Smooth muscle cell (in vitro differentiated cells): ENCODE measurements around the gene MDH2. TPM values are rescaled to one million over a fixed set of nuclear protein-coding genes. Genes with fewer than 3 reads are reported as not detected.
"Not testable (repeated sequence)": the region's sequence is repeated elsewhere in the genome, so short reads cannot be mapped to it uniquely, and the experiment has no call there.

ENCODE experiments used
- DNase-seq: peaks from one replicate; lab custom pipeline; 2025; ENCODE audit not compliant: unreplicated experiment; lab: John Stamatoyannopoulos, UW
- H2AFZ ChIP-seq: fragments of 200-600 bp; sonication (generic); 2 replicates; pipeline ENCODE4 v1.6.0; 2016; ENCODE audit warnings: antibody characterized with exemption, low read depth, mild to moderate bottlenecking
- H3F3A ChIP-seq: fragments of 200-600 bp; sonication (generic); 2 replicates; pipeline ENCODE4 v1.6.0; 2017; ENCODE audit warnings: antibody characterized with exemption, low read depth
- H3K27ac ChIP-seq: fragments of 200-600 bp; sonication (generic); 2 replicates; pipeline ENCODE4 v1.5.1; 2016; ENCODE audit warnings: low read depth, mild to moderate bottlenecking
- H3K27me3 ChIP-seq: fragments of 200-600 bp; sonication (generic); 2 replicates; pipeline ENCODE4 v1.6.1; 2016; ENCODE audit warnings: low read depth, mild to moderate bottlenecking
- H3K36me3 ChIP-seq: fragments of 200-600 bp; sonication (generic); 2 replicates; pipeline ENCODE4 v1.5.1; 2016; ENCODE audit warnings: low read depth
- H3K4me1 ChIP-seq: fragments of 200-600 bp; sonication (generic); 2 replicates; pipeline ENCODE4 v1.5.1; 2016; ENCODE audit warnings: low read depth
- H3K4me2 ChIP-seq: fragments of 200-600 bp; sonication (generic); 2 replicates; pipeline ENCODE4 v1.6.0; 2016; ENCODE audit warnings: mild to moderate bottlenecking
- H3K4me3 ChIP-seq: fragments of 200-600 bp; sonication (generic); 2 replicates; pipeline ENCODE4 v1.5.1; 2016; ENCODE audit warnings: mild to moderate bottlenecking
- H3K79me2 ChIP-seq: fragments of 200-600 bp; sonication (generic); 2 replicates; pipeline ENCODE4 v1.6.0; 2016; ENCODE audit warnings: low read depth, mild to moderate bottlenecking
- H3K9ac ChIP-seq: fragments of 200-600 bp; sonication (generic); 2 replicates; pipeline ENCODE4 v1.6.0; 2016; ENCODE audit warnings: low read depth
- H3K9me3 ChIP-seq: fragments of 200-600 bp; sonication (generic); replicated peaks from 2 replicates; pipeline ENCODE4 v1.5.1; 2016; ENCODE audit warnings: low read depth
- H4K20me1 ChIP-seq: fragments of 200-600 bp; sonication (generic); 2 replicates; pipeline ENCODE4 v1.6.0; 2016; ENCODE audit warnings: low read depth
- CTCF ChIP-seq: fragments of 200-600 bp; sonication (generic); IDR thresholded peaks from 2 replicates; pipeline ENCODE4 v1.5.1; 2017; ENCODE audit warnings: borderline replicate concordance, mild to moderate bottlenecking, antibody characterized with exemption; ENCODE audit not compliant: insufficient read depth, poor library complexity, severe bottlenecking
- WGBS: methylation state at CpG from one replicate; pipeline ENCODE4 v1.1.7; 2016; ENCODE audit warnings: low lambda C conversion rate; 5-methylcytosine and 5-hydroxymethylcytosine counted together
- polyA plus RNA-seq: library from polyadenylated mRNA; unstranded; fragments of >200 nt; fragmentation: Nextera tagmentation; extraction: Ambion mirVana; gene quantifications from 2 replicates; pipeline ENCODE4 v1.2.1, GENCODE V29; 2016
- small RNA-seq: library from RNA; depleted of rRNA; stranded (forward); fragments of <200 nt; gene quantifications from one replicate; pipeline ENCODE3, GENCODE V24; 2014
- total RNA-seq: library from RNA; depleted of rRNA; stranded (reverse); fragments of >200 nt; gene quantifications from 2 replicates; pipeline ENCODE4 v1.2.3, GENCODE V29; 2014

MDH2 gene
- total and polyA plus RNA-seq, 2 experiments from 2014 or later, result 57.0 to 216 TPM

- 79% methylated on average over 5 of the region's 5 CpGs for WGBS
- no peak for TF ChIP-seq CTCF
Observed at GRCh38 chr7:76106893-76107292, 59.0 kb downstream of the MDH2 start.

DNA sequence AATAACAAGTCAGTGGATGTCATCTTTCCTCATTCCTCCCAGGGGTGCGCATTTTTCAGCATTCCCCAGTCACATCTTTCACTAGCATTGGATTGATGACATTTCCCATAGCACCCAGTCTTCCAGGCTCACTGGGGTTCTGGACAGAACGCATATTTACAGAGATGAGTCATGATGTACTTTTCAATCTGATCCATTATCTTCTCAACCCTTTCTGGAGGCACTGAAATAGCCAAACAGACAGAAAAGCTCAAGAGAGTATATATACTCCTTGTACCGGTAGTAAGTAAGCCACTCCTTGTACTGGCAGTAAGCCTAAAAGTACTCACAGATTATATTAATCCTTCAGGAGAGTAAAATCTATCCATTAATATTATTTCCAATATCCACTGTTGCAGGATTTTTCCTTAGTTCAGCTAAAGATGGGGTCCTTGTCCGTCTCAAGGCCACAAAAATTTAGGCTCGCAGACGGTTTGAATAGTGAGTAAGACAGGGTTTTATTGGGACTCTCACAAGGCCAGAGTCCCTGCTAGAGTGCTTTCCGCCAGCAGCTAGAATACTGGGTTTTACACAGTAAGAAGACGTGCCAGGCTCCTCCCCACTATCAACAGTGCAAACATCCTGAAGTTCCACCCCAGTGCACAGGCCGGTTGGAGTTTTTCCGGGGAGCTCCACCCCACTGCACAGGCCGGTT lies 60.8 kb downstream of the MDH2 start:
- 21% methylated on average over 11 of the region's 11 CpGs for WGBS
- Histone ChIP-seq H3K4me2 (peak overlapping the region; percentile 62), H3K9me3 (no peaks in the 10 kb centered on the region), H3K4me3 (no peak overlapping the region), H3K27ac (peak overlapping the region; percentile 72), H3K9ac (no peak overlapping the region), H3F3A (peaks cover 15% of the 10 kb centered on the region), H3K36me3 (no peaks in the 10 kb centered on the region), H3K79me2 (no peaks in the 10 kb centered on the region), H3K4me1 (no peaks in the 10 kb centered on the region), H3K27me3 (no peaks in the 10 kb centered on the region), H4K20me1 (no peaks in the 10 kb centered on the region), H2AFZ (peak overlapping the region; percentile 57)
- DNase-seq, result no peak
- no peak for TF ChIP-seq CTCF

More at GRCh38 chr7:76106893-76107292, 59.0 kb downstream of the MDH2 start:
- Histone ChIP-seq H3F3A (peaks cover 15% of the 10 kb centered on the region), H3K36me3 (no peaks in the 10 kb centered on the region), H3K9me3 (no peaks in the 10 kb centered on the region), H3K4me3 (no peak overlapping the region), H3K79me2 (no peaks in the 10 kb centered on the region), H3K27ac (no peak overlapping the region), H2AFZ (no peak overlapping the region), H3K4me2 (no peak overlapping the region), H3K4me1 (no peaks in the 10 kb centered on the region), H3K9ac (no peak overlapping the region), H4K20me1 (no peaks in the 10 kb centered on the region), H3K27me3 (no peaks in the 10 kb centered on the region)
- no peak for DNase-seq

- peaks cover 10% of the 10 kb centered on the region for H3F3A ChIP-seq
- H3K36me3 ChIP-seq, H3K79me2 ChIP-seq, H4K20me1 ChIP-seq, H2AFZ ChIP-seq, H3K4me1 ChIP-seq, H3K27ac ChIP-seq, H3K4me2 ChIP-seq, DNase-seq, H3K9ac ChIP-seq, H3K27me3 ChIP-seq, H3K4me3 ChIP-seq, H3K9me3 ChIP-seq: not testable (repeated sequence)
- 95% methylated on average over 9 of the region's 9 CpGs for WGBS
Observed at GRCh38 chr7:76113042-76113630, 65.2 kb downstream of the MDH2 start.

GRCh38 chr7:76114742-76115141 lies 66.8 kb downstream of the MDH2 start:
- H3F3A ChIP-seq, H4K20me1 ChIP-seq, H3K4me3 ChIP-seq, H3K9me3 ChIP-seq, H3K36me3 ChIP-seq, H3K27me3 ChIP-seq, H3K27ac ChIP-seq, H3K4me2 ChIP-seq, H2AFZ ChIP-seq, DNase-seq, H3K9ac ChIP-seq, H3K79me2 ChIP-seq, H3K4me1 ChIP-seq: not testable (repeated sequence)
- 100% methylated on average over 1 of the region's 1 CpG for WGBS

Small RNAs within 50 kb of the gene (small RNA-seq; reads per million reads assigned to genes)
- not detected for gene RNU6-863P

Other genes with a start within 250 kb of the MDH2 start
- not detected in 2 replicates for gene CCL24, start 234.3 kb upstream of the MDH2 start, total RNA-seq
- gene CCL24, start 234.3 kb upstream of the MDH2 start, polyA plus RNA-seq, result not detected in 2 replicates
- 36.6 and 43.9 TPM in 2 replicates for gene RHBDD2, start 169.1 kb upstream of the MDH2 start, total RNA-seq
- 97.6 and 105 TPM in 2 replicates for gene RHBDD2, start 169.1 kb upstream of the MDH2 start, polyA plus RNA-seq
- gene POR, start 133.0 kb upstream of the MDH2 start, total RNA-seq, result 28.3 and 46.7 TPM in 2 replicates
- gene POR, start 133.0 kb upstream of the MDH2 start, polyA plus RNA-seq, result 52.7 and 63.4 TPM in 2 replicates
- gene TMEM120A, start 53.5 kb upstream of the MDH2 start, total RNA-seq, result 20.3 and 42.9 TPM in 2 replicates
- gene TMEM120A, start 53.5 kb upstream of the MDH2 start, polyA plus RNA-seq, result 37.2 and 45.5 TPM in 2 replicates
- 72.2 and 84.0 TPM in 2 replicates for gene STYXL1, start 106 bp upstream of the MDH2 start, total RNA-seq
- gene STYXL1, start 106 bp upstream of the MDH2 start, polyA plus RNA-seq, result 75.6 and 95.7 TPM in 2 replicates
- gene SRRM3, start 153.8 kb downstream of the MDH2 start, total RNA-seq, result 2.7 and 3.6 TPM in 2 replicates
- gene SRRM3, start 153.8 kb downstream of the MDH2 start, polyA plus RNA-seq, result 10.9 and 12.5 TPM in 2 replicates